ENCODE results near the gene PRKACA.

GRCh38 chr19:14135985-14136508 is 18.5 kb upstream of the PRKACA start:
- TF ChIP-seq POLR2A (IDR thresholded peaks at IDR 0.05), result no peak
- TF ChIP-seq, protein P1, sequence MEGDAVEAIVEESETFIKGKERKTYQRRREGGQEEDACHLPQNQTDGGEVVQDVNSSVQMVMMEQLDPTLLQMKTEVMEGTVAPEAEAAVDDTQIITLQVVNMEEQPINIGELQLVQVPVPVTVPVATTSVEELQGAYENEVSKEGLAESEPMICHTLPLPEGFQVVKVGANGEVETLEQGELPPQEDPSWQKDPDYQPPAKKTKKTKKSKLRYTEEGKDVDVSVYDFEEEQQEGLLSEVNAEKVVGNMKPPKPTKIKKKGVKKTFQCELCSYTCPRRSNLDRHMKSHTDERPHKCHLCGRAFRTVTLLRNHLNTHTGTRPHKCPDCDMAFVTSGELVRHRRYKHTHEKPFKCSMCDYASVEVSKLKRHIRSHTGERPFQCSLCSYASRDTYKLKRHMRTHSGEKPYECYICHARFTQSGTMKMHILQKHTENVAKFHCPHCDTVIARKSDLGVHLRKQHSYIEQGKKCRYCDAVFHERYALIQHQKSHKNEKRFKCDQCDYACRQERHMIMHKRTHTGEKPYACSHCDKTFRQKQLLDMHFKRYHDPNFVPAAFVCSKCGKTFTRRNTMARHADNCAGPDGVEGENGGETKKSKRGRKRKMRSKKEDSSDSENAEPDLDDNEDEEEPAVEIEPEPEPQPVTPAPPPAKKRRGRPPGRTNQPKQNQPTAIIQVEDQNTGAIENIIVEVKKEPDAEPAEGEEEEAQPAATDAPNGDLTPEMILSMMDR (IDR thresholded peaks at IDR 0.05), result no peak
